Activated CD4-positive, alpha-beta T cell treated with anti-CD3 and anti-CD28 coated beads, Interleukin-2, amount 10 ng/mL, durations not matched to agents 24 days and 14 days (primary cell): ENCODE results near the gene ADCY2. TPM values are rescaled to one million over a fixed set of nuclear protein-coding genes. Genes with fewer than 3 reads are reported as not detected.

Experiments
- DNase-seq: peaks from one replicate; pipeline ENCODE4 v3.0.0; 2022
- H3K27ac Mint-ChIP-seq: one replicate; pipeline ENCODE4 v1.8.0; 2022; ENCODE audit warnings: mild to moderate bottlenecking, mixed read lengths
- H3K27me3 Mint-ChIP-seq: one replicate; pipeline ENCODE4 v1.8.0; 2022; ENCODE audit warnings: mixed read lengths
- H3K36me3 Mint-ChIP-seq: one replicate; pipeline ENCODE4 v1.8.0; 2022; ENCODE audit warnings: low read depth, mild to moderate bottlenecking, mixed read lengths
- H3K4me1 Mint-ChIP-seq: one replicate; pipeline ENCODE4 v1.8.0; 2021; ENCODE audit warnings: mixed read lengths
- H3K4me3 Mint-ChIP-seq: one replicate; pipeline ENCODE4 v1.8.0; 2022; ENCODE audit warnings: mild to moderate bottlenecking, moderate library complexity, mixed read lengths
- H3K9me3 Mint-ChIP-seq: one replicate; pipeline ENCODE4 v1.8.0; 2021; ENCODE audit warnings: mixed read lengths
- intact Hi-C: fragments of 100-400 bp; cut with micrococcal nuclease; formaldehyde crosslinking; loops from one replicate; pipeline ENCODE4 v1.15.1; 2023
- total RNA-seq: library from RNA; stranded (reverse); gene quantifications from 2 replicates; pipeline ENCODE4 v1.2.3, GENCODE V29; 2022

The ADCY2 gene
- total RNA-seq, 1 donor from 2014 or later = not detected

DNA sequence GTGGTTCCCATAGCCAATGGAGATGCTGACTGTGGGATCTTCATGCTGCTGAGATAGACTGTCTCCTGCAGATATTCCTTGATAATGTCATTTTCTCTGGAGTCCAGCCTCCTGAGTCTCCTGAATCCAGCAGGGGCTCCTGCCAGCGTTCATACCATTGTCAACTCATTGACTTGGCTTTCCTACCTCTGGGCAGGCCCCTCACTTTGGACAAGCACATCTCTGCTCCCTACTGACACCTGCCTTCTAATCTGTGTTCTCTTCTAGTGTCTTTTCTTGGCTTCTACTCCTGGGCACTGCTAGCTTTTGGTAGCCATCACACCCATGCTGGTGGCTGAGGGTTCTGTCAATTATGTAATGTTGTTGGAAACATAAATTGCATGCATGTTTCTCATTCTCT, 138.0 kb downstream of the ADCY2 start:
- DNase-seq = no peak
- H3K27ac Mint-ChIP-seq = no peak overlapping the region
- no peaks in the 10 kb centered on the region for H3K27me3 Mint-ChIP-seq
- H3K36me3 Mint-ChIP-seq = no peaks in the 10 kb centered on the region
- H3K9me3 Mint-ChIP-seq = no peaks in the 10 kb centered on the region
- H3K4me1 Mint-ChIP-seq = no peaks in the 10 kb centered on the region
- no peak overlapping the region for H3K4me3 Mint-ChIP-seq
- intact Hi-C loops = no loop called here

DNA sequence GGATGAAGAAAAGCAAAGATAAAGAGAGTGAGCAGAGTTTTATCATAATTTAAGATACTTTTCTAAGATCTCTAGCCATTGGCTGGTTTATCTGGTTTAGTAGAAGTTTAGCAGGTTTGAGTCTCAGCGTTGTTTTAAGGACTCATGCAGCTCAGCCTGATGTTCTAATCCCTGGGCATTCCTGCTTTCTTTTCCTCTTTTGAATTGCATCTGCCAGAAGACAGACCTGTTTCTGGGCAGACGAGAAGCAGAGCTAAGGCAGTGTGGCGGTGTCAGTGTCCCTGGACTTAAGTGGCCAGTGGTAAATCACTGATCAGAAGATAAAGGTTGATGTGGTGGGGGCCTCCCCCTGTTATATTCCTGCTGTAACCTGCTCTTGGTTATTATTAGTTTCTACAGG, 138.6 kb downstream of the ADCY2 start:
- no peaks in the 10 kb centered on the region for H3K9me3 Mint-ChIP-seq
- H3K27ac Mint-ChIP-seq = no peak overlapping the region
- intact Hi-C loops = no loop called here
- no peak overlapping the region for H3K4me3 Mint-ChIP-seq
- DNase-seq = no peak
- H3K4me1 Mint-ChIP-seq = no peaks in the 10 kb centered on the region
- no peaks in the 10 kb centered on the region for H3K27me3 Mint-ChIP-seq
- H3K36me3 Mint-ChIP-seq = no peaks in the 10 kb centered on the region

DNA sequence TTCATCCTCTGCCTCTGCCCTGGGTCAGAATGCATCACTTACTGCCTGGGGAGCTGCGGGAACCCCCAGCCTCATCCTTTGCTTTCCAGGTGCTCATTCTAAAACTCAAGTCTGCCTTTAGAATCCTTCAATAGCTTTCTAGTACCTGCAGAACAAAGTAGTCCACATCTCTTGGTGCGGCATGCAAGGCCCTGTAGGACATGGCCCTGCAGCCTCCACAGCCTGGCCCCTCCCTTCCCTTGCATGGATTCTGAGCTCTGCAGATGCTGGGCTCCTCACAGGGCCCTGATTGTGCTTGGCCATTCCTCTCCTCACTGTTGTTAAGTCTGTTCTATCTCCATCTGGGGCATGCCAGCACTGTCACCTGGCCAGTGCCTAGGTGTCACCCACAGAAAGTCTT, 141.6 kb downstream of the ADCY2 start:
- H3K36me3 Mint-ChIP-seq = no peaks in the 10 kb centered on the region
- intact Hi-C loops = no loop called here
- no peak overlapping the region for H3K4me3 Mint-ChIP-seq
- H3K9me3 Mint-ChIP-seq = no peaks in the 10 kb centered on the region
- no peaks in the 10 kb centered on the region for H3K27me3 Mint-ChIP-seq
- DNase-seq = no peak
- no peak overlapping the region for H3K27ac Mint-ChIP-seq
- no peaks in the 10 kb centered on the region for H3K4me1 Mint-ChIP-seq

DNA sequence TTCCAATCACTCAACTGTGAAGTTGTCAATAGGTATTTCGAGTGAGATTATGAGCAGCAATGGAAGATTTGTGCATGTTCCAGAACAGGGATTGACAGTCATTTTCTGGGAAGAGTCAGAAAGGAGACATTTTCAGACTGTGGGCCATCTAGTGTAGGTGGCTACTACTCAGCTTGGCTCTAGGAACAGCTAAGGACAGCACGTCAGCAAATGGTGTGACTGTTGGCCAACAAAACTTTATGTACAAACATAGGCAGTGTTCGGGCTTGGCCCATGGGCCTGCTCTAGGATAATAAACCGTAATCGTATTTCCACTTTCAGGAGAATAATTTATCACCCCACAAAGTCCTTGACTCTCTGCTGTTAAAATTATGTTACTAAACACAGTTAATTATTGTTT, 143.6 kb downstream of the ADCY2 start:
- Mint-ChIP-seq H3K9me3 (no peaks in the 10 kb centered on the region), H3K27me3 (no peaks in the 10 kb centered on the region), H3K4me3 (no peak overlapping the region), H3K36me3 (no peaks in the 10 kb centered on the region), H3K4me1 (no peaks in the 10 kb centered on the region), H3K27ac (no peak overlapping the region)
- intact Hi-C loops = no loop called here
- DNase-seq = no peak

DNA sequence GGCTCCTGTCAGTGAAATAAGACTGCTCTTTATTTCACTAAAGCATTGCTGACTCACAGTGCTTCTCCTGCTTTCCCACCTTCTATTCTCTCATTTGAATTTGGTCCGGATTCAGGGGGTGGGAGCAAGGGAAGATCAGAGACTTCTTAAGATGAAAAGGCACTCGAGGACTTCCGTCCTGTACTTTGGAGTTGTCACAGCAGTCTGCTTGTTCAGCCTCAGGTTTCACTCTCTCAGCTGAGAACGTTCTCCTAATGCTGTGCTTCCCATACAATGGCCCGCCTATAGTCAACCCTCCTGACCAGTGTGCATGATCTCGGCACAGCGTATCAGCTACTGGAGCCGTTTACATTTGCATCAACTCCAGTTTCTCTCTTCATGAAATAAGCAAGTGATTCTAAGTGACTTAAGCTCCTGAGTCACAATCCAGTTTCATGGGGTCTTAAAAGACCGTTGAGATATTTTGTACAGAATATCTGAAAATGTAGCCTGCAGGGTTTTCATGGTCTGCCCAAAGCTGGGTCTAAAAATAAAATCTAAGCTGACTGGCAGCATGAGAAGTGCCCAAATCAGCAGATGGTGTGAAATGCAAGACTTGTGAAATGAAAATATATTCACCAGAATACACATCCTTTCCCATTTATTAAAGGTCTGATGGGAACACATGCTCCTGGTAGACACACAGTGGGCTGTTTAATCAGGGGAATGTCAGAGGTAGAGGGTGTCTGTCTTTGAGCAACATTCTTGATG, 145.0 kb downstream of the ADCY2 start:
- Mint-ChIP-seq H3K9me3 (no peaks in the 10 kb centered on the region), H3K36me3 (no peaks in the 10 kb centered on the region), H3K27me3 (no peaks in the 10 kb centered on the region), H3K4me1 (no peaks in the 10 kb centered on the region), H3K4me3 (no peak overlapping the region), H3K27ac (no peak overlapping the region)
- intact Hi-C loops = no loop called here
- no peak for DNase-seq

DNA sequence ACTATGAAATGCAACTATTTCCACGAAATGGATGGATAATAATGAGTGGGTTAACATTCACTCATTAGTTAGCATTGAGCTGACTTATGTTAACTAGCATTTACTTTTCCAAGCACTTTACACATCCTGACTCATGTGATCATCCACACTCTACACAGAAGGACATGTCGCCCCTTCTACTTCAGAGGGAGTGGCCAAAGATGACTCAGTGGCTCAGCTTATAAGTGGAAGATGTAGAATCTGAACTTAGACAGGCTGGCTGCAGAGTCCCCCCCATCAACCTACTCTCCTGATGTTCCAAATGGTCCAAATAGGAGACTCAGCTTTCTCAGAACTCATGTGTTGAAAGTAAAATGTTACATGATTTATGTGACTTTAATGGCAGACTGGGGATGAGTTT, 146.0 kb downstream of the ADCY2 start:
- no peak for DNase-seq
- H3K9me3 Mint-ChIP-seq = no peaks in the 10 kb centered on the region
- no peaks in the 10 kb centered on the region for H3K27me3 Mint-ChIP-seq
- intact Hi-C loops = no loop called here
- no peaks in the 10 kb centered on the region for H3K4me1 Mint-ChIP-seq
- H3K4me3 Mint-ChIP-seq = no peak overlapping the region
- no peaks in the 10 kb centered on the region for H3K36me3 Mint-ChIP-seq
- H3K27ac Mint-ChIP-seq = no peak overlapping the region

DNA sequence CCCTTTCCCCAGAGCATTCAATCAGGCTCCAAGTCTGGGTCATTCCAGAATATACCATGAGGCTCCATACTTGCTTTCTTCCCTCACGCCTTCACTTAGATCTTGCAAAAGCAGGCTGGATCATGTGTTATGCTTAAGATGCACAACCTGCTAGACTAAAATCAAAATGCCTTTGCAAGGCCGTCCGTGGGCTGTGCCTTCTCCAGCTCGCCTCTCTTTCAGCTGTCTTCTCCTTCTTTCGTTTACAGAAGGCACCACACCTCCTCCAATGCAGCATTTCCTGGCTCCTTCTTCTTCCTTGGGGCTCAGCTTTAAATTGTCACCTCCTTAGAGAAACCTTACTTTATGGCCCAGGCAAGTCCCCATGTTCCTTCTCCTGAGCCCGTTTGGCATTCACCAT, 150.6 kb downstream of the ADCY2 start:
- Mint-ChIP-seq H3K4me1 (no peaks in the 10 kb centered on the region), H3K9me3 (no peaks in the 10 kb centered on the region), H3K27ac (no peak overlapping the region), H3K4me3 (no peak overlapping the region), H3K36me3 (no peaks in the 10 kb centered on the region), H3K27me3 (no peaks in the 10 kb centered on the region)
- no peak for DNase-seq
- intact Hi-C loops = no loop called here

DNA sequence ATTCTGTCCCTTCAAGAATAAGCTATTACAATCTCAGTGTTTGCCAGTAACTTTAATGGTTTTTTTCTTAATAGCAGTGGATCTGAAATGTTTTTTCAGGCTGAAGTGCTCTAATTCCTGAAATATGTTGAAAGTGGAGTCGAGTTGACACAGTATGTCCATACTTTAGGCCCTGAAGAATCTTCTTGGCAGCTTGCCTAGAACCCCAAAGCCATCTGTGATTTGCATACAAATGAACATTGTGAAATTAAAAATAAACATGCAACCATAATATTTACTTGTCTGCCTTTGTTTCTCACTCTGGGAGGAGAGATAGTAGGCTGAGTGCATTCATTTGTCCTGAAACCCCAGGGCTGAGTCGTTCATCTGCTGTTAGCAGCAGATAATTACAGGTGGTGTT, 152.7 kb downstream of the ADCY2 start:
- H3K36me3 Mint-ChIP-seq = no peaks in the 10 kb centered on the region
- no peak for DNase-seq
- H3K27ac Mint-ChIP-seq = no peak overlapping the region
- H3K9me3 Mint-ChIP-seq = no peaks in the 10 kb centered on the region
- no peaks in the 10 kb centered on the region for H3K4me1 Mint-ChIP-seq
- no peak overlapping the region for H3K4me3 Mint-ChIP-seq
- H3K27me3 Mint-ChIP-seq = no peaks in the 10 kb centered on the region
- intact Hi-C loops = no loop called here

DNA sequence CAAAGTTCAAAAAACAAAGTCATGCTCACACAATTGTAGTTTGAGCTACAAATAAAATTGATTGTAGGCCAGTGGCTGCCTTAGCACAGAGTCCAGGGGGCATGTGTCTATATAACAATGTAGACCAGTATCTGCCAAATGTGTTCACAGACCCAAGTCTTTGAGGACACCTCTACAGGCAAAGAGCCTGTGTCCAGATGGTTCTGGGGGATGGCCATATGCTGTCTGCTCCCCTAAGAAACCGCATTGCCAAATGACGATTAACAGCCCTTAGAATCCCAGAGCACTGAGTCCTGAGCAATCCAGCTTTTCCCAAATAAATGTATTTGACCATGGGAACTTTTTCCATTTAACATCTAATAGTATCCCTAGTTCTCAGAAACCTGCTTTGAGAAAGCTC, 169.6 kb downstream of the ADCY2 start:
- Mint-ChIP-seq H3K36me3 (no peaks in the 10 kb centered on the region), H3K27me3 (no peaks in the 10 kb centered on the region), H3K9me3 (no peaks in the 10 kb centered on the region), H3K27ac (no peak overlapping the region), H3K4me3 (no peak overlapping the region), H3K4me1 (no peaks in the 10 kb centered on the region)
- no peak for DNase-seq
- intact Hi-C loops = no loop called here

DNA sequence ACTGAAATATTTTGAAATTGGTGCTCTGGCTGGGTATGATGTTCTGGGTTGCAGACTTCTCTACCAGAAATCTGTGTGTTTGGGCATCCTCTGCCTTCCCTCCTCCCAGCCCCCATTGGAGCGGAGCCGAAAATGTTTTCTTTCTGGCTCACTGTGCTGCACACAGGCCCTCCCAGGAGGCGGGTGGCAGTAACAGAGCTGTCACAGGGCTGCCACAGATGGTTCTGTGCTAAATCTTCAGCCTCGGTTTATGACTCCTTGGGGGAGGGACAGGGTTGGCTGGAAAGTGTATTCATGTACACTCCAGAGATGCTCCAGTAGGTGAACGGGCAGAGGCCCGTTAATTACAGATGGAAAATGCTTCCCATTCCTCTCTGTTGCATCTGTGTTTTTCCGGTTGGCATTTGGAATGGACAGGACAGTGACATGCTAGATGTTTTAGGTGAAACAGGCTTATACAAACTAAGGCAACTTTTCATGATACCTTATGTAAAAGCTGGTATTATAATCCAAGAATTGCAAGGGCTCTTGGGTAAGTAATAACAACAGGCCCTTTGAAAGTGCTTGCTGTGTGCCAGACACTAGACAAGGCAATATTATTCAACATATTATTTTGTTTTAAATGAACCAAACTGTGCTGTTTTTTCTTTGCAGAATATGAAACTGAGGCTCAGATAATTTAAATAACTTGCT, 180.2 kb downstream of the ADCY2 start:
- Mint-ChIP-seq H3K4me3 (no peak overlapping the region), H3K36me3 (no peaks in the 10 kb centered on the region), H3K27me3 (no peaks in the 10 kb centered on the region), H3K4me1 (no peaks in the 10 kb centered on the region), H3K27ac (no peak overlapping the region), H3K9me3 (no peaks in the 10 kb centered on the region)
- no peak for DNase-seq
- intact Hi-C loops = no loop called here

DNA sequence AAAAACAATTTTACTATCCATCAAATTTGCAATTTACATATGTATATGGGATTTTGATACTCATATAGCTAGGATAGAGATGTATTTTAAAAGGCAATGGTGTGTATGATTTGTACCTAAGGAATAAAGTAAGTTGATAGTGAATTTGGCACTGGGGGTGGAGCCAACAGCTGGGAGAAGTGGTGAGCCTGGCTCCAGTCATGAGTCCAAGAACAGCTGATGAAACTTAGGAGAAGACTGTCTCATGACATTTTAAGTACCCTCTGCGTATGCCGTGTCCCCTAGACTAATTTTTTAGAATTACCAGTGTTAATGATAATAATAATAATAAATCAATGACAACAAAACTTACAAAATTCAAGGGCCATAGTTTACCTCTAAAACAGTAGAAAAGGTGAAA, 181.4 kb downstream of the ADCY2 start:
- H3K36me3 Mint-ChIP-seq = no peaks in the 10 kb centered on the region
- no peak overlapping the region for H3K4me3 Mint-ChIP-seq
- no peaks in the 10 kb centered on the region for H3K9me3 Mint-ChIP-seq
- DNase-seq = no peak
- H3K27ac Mint-ChIP-seq = no peak overlapping the region
- no peaks in the 10 kb centered on the region for H3K27me3 Mint-ChIP-seq
- no peaks in the 10 kb centered on the region for H3K4me1 Mint-ChIP-seq
- intact Hi-C loops = no loop called here

DNA sequence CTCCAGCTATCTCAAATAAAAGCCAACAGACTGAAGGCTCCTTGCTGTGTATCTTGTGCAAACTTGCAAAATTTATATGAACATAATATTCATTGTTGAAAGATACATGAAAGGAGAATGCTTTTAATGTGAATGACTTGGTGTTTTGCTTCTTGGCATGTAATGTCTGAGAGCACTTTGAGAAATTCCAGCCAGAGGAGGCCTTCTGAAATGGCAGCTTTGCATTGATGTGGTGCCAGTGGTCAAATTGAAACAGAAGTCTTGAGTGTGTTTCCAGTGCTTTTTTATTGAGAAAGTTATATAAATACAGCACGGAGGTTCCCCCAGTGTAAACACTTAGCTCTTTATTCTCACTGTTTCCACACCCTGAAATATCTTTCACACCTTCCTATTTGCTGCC, 182.1 kb downstream of the ADCY2 start:
- intact Hi-C loops = no loop called here
- Mint-ChIP-seq H3K27ac (no peak overlapping the region), H3K4me1 (no peaks in the 10 kb centered on the region), H3K4me3 (no peak overlapping the region), H3K9me3 (no peaks in the 10 kb centered on the region), H3K27me3 (no peaks in the 10 kb centered on the region), H3K36me3 (no peaks in the 10 kb centered on the region)
- no peak for DNase-seq

DNA sequence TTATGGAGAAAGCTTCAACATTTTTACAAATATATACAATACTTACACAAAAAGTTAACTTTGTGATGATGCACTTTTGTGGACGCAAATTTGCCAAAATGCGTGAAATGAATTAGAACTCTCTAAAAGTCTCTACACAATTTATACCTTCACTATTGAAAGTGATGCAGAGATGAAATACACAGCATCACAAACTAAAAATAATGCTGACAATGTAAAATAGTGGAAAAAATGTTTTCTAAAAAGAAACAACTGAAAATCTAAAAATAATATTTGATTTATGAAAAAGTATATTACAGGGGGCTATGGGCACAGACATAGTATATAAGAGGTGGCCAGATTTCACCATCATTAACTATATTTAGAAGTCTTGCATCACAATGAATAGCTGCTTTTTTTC, 188.8 kb downstream of the ADCY2 start:
- no peak for DNase-seq
- intact Hi-C loops = no loop called here

DNA sequence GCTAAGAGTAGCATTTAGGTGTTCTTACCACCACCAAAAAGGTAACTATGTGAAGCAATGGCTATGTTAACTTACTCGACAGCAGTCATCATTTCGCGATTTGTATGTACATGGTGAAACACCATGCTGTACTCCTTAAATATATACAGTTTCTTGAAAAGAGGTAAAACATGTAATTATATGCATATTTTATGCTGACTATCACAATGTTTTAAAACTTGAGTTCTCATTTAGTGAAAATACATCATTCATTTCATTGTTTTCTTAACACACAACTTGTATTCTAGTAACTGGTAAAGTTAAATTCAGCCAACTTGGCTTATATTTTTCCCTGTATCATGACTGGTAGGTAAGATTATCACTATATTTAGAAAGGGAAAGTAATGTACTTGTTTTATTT, 189.9 kb downstream of the ADCY2 start:
- Mint-ChIP-seq H3K9me3 (no peaks in the 10 kb centered on the region), H3K36me3 (no peaks in the 10 kb centered on the region), H3K27ac (no peak overlapping the region), H3K27me3 (no peaks in the 10 kb centered on the region), H3K4me3 (no peak overlapping the region), H3K4me1 (no peaks in the 10 kb centered on the region)
- intact Hi-C loops = no loop called here
- DNase-seq = no peak

More for the DNA sequence above, 188.8 kb downstream of the ADCY2 start:
- Mint-ChIP-seq H3K9me3 (no peaks in the 10 kb centered on the region), H3K27me3 (no peaks in the 10 kb centered on the region), H3K4me3 (no peak overlapping the region), H3K4me1 (no peaks in the 10 kb centered on the region), H3K36me3 (no peaks in the 10 kb centered on the region), H3K27ac (no peak overlapping the region)

DNA sequence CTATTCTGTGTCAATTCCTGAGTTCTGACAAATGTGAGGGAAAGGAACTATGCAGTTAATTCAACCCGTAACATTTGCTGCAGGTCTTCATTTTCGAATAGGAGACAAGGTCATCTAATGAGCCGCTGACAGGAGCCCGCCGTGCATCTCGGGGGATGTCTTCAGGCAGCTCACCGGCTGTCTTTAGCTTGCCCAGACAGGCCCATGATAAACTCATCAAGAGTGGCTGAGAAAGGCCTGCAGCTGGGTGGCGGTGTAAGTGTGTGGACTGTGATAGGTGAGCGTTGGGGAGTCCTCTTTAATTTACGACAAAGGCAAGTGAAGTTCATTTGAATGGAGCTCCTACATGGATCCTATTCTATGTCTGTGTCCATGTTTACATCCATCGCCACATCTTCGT, 190.5 kb downstream of the ADCY2 start:
- intact Hi-C loops = no loop called here
- Mint-ChIP-seq H3K27me3 (no peaks in the 10 kb centered on the region), H3K9me3 (no peaks in the 10 kb centered on the region), H3K4me3 (no peak overlapping the region), H3K4me1 (no peaks in the 10 kb centered on the region), H3K36me3 (no peaks in the 10 kb centered on the region), H3K27ac (no peak overlapping the region)
- no peak for DNase-seq
